Measurements from ENCODE around the gene STMP1.

Gene STMP1

DNA sequence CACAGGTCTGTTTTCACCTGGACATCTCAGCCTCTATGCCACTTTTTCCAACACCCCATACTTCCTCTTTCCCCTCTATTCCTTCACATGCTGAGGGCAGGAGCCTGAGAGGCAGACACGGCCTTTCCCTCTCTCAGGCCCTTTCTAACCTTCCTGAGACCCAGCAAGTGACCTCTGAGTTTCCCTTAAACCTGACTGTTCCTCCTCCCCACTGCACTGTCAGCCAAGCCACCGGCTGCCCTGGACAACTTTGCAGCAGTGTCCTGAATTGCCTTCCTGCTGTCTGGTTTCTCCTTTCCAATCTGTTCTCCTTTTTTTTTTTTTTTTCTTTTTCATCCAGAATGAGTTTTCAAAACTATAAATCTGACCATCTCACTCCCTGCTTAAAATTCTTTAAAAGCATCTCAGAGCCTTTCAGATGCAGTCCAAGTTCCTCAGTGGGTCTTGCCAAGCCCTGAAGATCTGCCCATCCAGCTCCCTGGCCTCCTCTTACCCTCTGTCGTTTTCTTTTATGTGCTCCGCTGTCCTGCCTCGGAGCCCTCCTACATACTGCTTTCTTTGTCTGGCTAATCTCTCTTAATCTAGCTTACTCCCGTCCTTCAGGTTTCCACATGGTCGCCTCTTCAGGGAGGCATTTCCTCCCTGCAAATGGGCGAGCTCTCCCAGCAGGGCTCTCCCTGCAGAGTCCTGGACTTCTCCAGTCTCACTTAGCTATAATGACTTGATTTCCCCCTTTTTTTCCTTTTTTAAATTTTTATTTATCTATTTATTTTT lies 35.1 kb downstream of the STMP1 start:
- Histone ChIP-seq H3K4me1 (ENCODE audit: control insufficient read depth, insufficient read depth, low read length) (peaks cover 5% of the 10 kb centered on the region; the same call in 1 of the 2 replicates), H3K9me3 (ENCODE audit: control insufficient read depth, insufficient read depth, low read depth, low read length) (no peaks in the 10 kb centered on the region), H3K27ac (ENCODE audit: low read depth, low read length) (no peak overlapping the region), H3K27me3 (ENCODE audit: control insufficient read depth, insufficient read depth, low read length) (no peaks in the 10 kb centered on the region), H3K36me3 (ENCODE audit: control insufficient read depth, insufficient read depth, low read length) (no peaks in the 10 kb centered on the region), H3K4me3 (ENCODE audit: low read depth, low read length) (no peak overlapping the region), H3K9ac (ENCODE audit: low read length) (no peak overlapping the region)

- Histone ChIP-seq H3K27me3 (ENCODE audit: control insufficient read depth, insufficient read depth, low read length) (no peaks in the 10 kb centered on the region), H3K9ac (ENCODE audit: low read length) (no peak overlapping the region), H3K4me1 (ENCODE audit: control insufficient read depth, insufficient read depth, low read length) (no peaks in the 10 kb centered on the region; the same call in 1 of the 2 replicates), H3K4me3 (ENCODE audit: low read depth, low read length) (no peak overlapping the region), H3K9me3 (ENCODE audit: control insufficient read depth, insufficient read depth, low read depth, low read length) (no peaks in the 10 kb centered on the region), H3K36me3 (ENCODE audit: control insufficient read depth, insufficient read depth, low read length) (no peaks in the 10 kb centered on the region), H3K27ac (ENCODE audit: low read depth, low read length) (no peak overlapping the region)
Measured at GRCh38 chr7:135704074-135704473, 41.8 kb downstream of the STMP1 start.

GRCh38 chr7:135704698-135705097 lies 42.4 kb downstream of the STMP1 start:
- Histone ChIP-seq H3K4me3 (ENCODE audit: low read depth, low read length) (no peak overlapping the region), H3K27ac (ENCODE audit: low read depth, low read length) (no peak overlapping the region), H3K9me3 (ENCODE audit: control insufficient read depth, insufficient read depth, low read depth, low read length) (no peaks in the 10 kb centered on the region), H3K36me3 (ENCODE audit: control insufficient read depth, insufficient read depth, low read length) (no peaks in the 10 kb centered on the region), H3K9ac (ENCODE audit: low read length) (no peak overlapping the region), H3K4me1 (ENCODE audit: control insufficient read depth, insufficient read depth, low read length) (no peaks in the 10 kb centered on the region; the same call in 1 of the 2 replicates), H3K27me3 (ENCODE audit: control insufficient read depth, insufficient read depth, low read length) (no peaks in the 10 kb centered on the region)

DNA sequence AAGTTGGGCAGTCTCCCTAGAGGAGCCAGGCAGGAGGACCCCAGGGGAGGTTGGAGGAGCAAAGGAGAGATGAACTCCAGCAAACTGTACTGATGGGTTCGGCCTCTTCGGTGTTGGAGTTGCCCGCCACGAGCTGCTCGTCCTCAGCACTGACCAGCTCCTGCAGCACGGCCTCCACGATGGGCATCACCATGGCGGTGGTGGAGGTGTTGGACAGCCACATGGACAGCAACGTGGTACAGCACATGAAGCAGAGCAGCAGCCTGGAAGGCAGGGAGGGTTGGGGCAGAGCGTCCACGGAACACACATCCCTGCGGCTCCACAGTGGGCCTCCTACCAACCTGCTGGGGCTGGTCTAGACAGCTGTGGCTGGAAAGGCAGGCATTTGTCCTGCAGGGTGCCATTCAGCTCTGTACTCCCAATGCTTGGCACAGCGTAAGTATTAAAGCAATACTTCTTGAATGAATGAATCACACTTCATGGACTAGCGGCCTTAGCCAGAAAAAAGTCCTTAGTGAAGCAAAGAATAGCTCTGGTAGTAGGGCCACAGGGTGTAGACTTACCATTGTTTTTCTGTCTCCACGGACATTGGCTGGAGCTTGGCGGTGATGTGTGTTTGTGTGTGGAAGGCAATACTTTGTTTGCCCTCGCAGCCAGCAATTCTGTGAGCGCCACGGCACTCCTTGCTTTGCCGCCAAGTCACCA lies 43.9 kb downstream of the STMP1 start:
- no peaks in the 10 kb centered on the region for H3K36me3 ChIP-seq (ENCODE audit: control insufficient read depth, insufficient read depth, low read length)

GRCh38 chr7:135706858-135707569 lies 44.7 kb downstream of the STMP1 start:
- Histone ChIP-seq H3K9ac (ENCODE audit: low read length) (no peak overlapping the region), H3K36me3 (ENCODE audit: control insufficient read depth, insufficient read depth, low read length) (no peaks in the 10 kb centered on the region), H3K27ac (ENCODE audit: low read depth, low read length) (no peak overlapping the region), H3K4me1 (ENCODE audit: control insufficient read depth, insufficient read depth, low read length) (peaks cover 8% of the 10 kb centered on the region; the same call in 1 of the 2 replicates), H3K27me3 (ENCODE audit: control insufficient read depth, insufficient read depth, low read length) (no peaks in the 10 kb centered on the region), H3K9me3 (ENCODE audit: control insufficient read depth, insufficient read depth, low read depth, low read length) (no peaks in the 10 kb centered on the region), H3K4me3 (ENCODE audit: low read depth, low read length) (no peak overlapping the region)

More for the DNA sequence above, 43.9 kb downstream of the STMP1 start:
- no peak overlapping the region for H3K9ac ChIP-seq (ENCODE audit: low read length)
- no peak overlapping the region for H3K27ac ChIP-seq (ENCODE audit: low read depth, low read length)
- no peak overlapping the region for H3K4me3 ChIP-seq (ENCODE audit: low read depth, low read length)
- peaks cover 6% of the 10 kb centered on the region; the same call in 1 of the 2 replicates for H3K4me1 ChIP-seq (ENCODE audit: control insufficient read depth, insufficient read depth, low read length)
- H3K27me3 ChIP-seq (ENCODE audit: control insufficient read depth, insufficient read depth, low read length), result no peaks in the 10 kb centered on the region
- no peaks in the 10 kb centered on the region for H3K9me3 ChIP-seq (ENCODE audit: control insufficient read depth, insufficient read depth, low read depth, low read length)

GRCh38 chr7:135707570-135707966 lies 45.3 kb downstream of the STMP1 start:
- no peaks in the 10 kb centered on the region for H3K9me3 ChIP-seq (ENCODE audit: control insufficient read depth, insufficient read depth, low read depth, low read length)
- peaks cover 8% of the 10 kb centered on the region; the same call in 1 of the 2 replicates for H3K4me1 ChIP-seq (ENCODE audit: control insufficient read depth, insufficient read depth, low read length)
- no peaks in the 10 kb centered on the region for H3K27me3 ChIP-seq (ENCODE audit: control insufficient read depth, insufficient read depth, low read length)
- H3K4me3 ChIP-seq (ENCODE audit: low read depth, low read length), result no peak overlapping the region
- no peak overlapping the region for H3K9ac ChIP-seq (ENCODE audit: low read length)
- H3K27ac ChIP-seq (ENCODE audit: low read depth, low read length), result no peak overlapping the region
- H3K36me3 ChIP-seq (ENCODE audit: control insufficient read depth, insufficient read depth, low read length), result no peaks in the 10 kb centered on the region

GRCh38 chr7:135708041-135708440 lies 45.7 kb downstream of the STMP1 start:
- Histone ChIP-seq H3K4me1 (ENCODE audit: control insufficient read depth, insufficient read depth, low read length) (peaks cover 13% of the 10 kb centered on the region; the same call in 1 of the 2 replicates), H3K27ac (ENCODE audit: low read depth, low read length) (no peak overlapping the region), H3K9ac (ENCODE audit: low read length) (no peak overlapping the region), H3K9me3 (ENCODE audit: control insufficient read depth, insufficient read depth, low read depth, low read length) (no peaks in the 10 kb centered on the region), H3K27me3 (ENCODE audit: control insufficient read depth, insufficient read depth, low read length) (no peaks in the 10 kb centered on the region), H3K36me3 (ENCODE audit: control insufficient read depth, insufficient read depth, low read length) (no peaks in the 10 kb centered on the region), H3K4me3 (ENCODE audit: low read depth, low read length) (no peak overlapping the region)

DNA sequence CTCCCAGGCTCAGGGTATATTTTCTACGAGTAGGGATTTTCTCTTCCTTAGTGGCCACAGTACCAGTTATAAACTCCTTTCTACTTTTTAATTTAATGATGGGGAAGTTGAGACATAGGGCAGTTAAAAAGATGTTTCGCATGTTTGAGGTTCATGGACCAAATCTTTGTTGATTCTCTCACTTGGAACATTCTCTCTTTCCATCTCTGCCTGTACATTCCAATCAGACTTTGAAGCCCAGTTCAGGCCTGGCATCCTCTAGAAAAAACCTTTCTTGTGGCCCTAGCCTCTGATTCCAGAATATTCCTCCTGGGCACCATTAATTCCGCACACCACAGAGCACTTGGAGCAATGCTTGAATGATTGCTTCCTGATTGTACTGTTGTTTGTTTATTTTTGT lies 47.2 kb downstream of the STMP1 start:
- no peak overlapping the region for H3K27ac ChIP-seq (ENCODE audit: low read depth, low read length)
- H3K36me3 ChIP-seq (ENCODE audit: control insufficient read depth, insufficient read depth, low read length), result no peaks in the 10 kb centered on the region
- no peak overlapping the region for H3K4me3 ChIP-seq (ENCODE audit: low read depth, low read length)

DNA sequence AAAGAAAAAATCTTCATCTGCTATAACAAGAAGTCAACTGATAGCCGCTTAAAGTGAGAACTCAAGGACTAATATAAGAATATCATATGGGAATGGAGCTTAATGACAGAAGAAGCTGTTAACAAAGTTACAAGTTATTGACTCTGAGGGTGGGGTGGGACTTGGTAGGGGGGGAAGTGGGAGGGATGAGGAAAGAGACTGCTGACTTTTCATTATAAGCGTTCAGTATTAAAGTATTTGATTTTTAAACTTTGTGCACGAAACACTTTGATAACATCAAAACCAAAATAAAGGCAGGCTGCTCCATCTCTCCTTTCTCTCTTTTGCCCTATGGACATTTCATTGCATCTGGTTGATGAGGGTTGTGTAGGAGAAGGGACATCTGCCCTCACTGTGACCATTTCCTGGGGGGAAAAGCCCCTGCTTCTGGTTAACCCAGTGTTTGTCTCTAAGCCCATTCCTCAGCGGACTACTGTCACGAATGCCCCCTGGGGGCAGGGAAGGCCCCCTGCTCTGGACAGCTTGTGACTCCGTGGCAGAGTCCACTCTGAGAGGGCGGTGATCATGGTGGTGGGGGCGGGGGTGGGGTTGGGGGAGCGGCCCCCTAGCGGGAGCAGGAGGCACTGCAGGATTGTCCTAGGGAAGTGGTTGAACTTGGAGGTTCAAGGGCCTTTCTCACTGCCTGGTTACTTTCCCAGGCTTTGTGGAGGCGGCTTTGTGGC lies 48.3 kb downstream of the STMP1 start:
- no peak overlapping the region for H3K9ac ChIP-seq (ENCODE audit: low read length)
- H3K4me1 ChIP-seq (ENCODE audit: control insufficient read depth, insufficient read depth, low read length), result peaks cover 32% of the 10 kb centered on the region
- peak overlapping the region; percentile 44 for H3K4me3 ChIP-seq (ENCODE audit: low read depth, low read length)
- H3K36me3 ChIP-seq (ENCODE audit: control insufficient read depth, insufficient read depth, low read length), result no peaks in the 10 kb centered on the region
- no peaks in the 10 kb centered on the region for H3K9me3 ChIP-seq (ENCODE audit: control insufficient read depth, insufficient read depth, low read depth, low read length)
- no peak overlapping the region for H3K27ac ChIP-seq (ENCODE audit: low read depth, low read length)
- no peaks in the 10 kb centered on the region for H3K27me3 ChIP-seq (ENCODE audit: control insufficient read depth, insufficient read depth, low read length)

More for the DNA sequence above, 47.2 kb downstream of the STMP1 start:
- Histone ChIP-seq H3K4me1 (ENCODE audit: control insufficient read depth, insufficient read depth, low read length) (peaks cover 25% of the 10 kb centered on the region), H3K9ac (ENCODE audit: low read length) (no peak overlapping the region), H3K9me3 (ENCODE audit: control insufficient read depth, insufficient read depth, low read depth, low read length) (no peaks in the 10 kb centered on the region), H3K27me3 (ENCODE audit: control insufficient read depth, insufficient read depth, low read length) (no peaks in the 10 kb centered on the region)

DNA sequence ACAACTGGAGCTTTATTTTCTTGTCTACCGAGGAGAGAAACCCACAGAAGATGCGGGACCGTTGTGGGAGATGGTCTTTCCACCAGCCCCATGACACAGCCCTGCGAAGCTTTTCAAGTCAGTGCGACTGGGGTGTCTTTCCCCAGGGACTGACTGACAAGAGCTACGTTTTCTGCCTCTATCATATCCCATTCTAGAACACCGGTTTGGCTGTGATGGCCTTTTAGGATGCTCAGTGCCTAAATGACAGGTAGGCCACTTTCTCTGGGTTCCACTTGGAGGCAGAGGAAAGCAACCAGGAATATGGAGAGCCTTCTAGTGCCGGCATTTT lies 48.8 kb downstream of the STMP1 start:
- Histone ChIP-seq H3K9ac (ENCODE audit: low read length) (no peak overlapping the region), H3K4me1 (ENCODE audit: control insufficient read depth, insufficient read depth, low read length) (peaks cover 32% of the 10 kb centered on the region), H3K4me3 (ENCODE audit: low read depth, low read length) (no peak overlapping the region), H3K36me3 (ENCODE audit: control insufficient read depth, insufficient read depth, low read length) (no peaks in the 10 kb centered on the region), H3K9me3 (ENCODE audit: control insufficient read depth, insufficient read depth, low read depth, low read length) (no peaks in the 10 kb centered on the region), H3K27me3 (ENCODE audit: control insufficient read depth, insufficient read depth, low read length) (no peaks in the 10 kb centered on the region), H3K27ac (ENCODE audit: low read depth, low read length) (no peak overlapping the region)
